ENCODE results near the gene RBPJL.

RBPJL gene

GRCh38 chr20:45359406-45360148 lies 52.9 kb downstream of the RBPJL start:
- DNase-seq (ENCODE audit: low spot score in 2 of 2): no peak
- Mint-ChIP-seq H3K27ac (no peak overlapping the region), H3K4me1 (peaks cover 8% of the 10 kb centered on the region)

GRCh38 chr20:45361793-45362192 lies 55.2 kb downstream of the RBPJL start:
- Mint-ChIP-seq H3K4me3 (no peak overlapping the region), H3K9me3 (no peaks in the 10 kb centered on the region), H3K36me3 (peaks cover 7% of the 10 kb centered on the region), H3K27ac (no peak overlapping the region), H3K27me3 (no peaks in the 10 kb centered on the region), H3K4me1 (peaks cover 22% of the 10 kb centered on the region)
- DNase-seq (ENCODE audit: low spot score in 2 of 2): no peak
- no peak for ATAC-seq (ENCODE audit: low read depth)

More at GRCh38 chr20:45359406-45360148, 52.9 kb downstream of the RBPJL start:
- no peak overlapping the region for H3K4me3 Mint-ChIP-seq
- H3K9me3 Mint-ChIP-seq: no peaks in the 10 kb centered on the region
- no peaks in the 10 kb centered on the region for H3K36me3 Mint-ChIP-seq
- no peaks in the 10 kb centered on the region for H3K27me3 Mint-ChIP-seq
- no peak for ATAC-seq (ENCODE audit: low read depth)

DNA sequence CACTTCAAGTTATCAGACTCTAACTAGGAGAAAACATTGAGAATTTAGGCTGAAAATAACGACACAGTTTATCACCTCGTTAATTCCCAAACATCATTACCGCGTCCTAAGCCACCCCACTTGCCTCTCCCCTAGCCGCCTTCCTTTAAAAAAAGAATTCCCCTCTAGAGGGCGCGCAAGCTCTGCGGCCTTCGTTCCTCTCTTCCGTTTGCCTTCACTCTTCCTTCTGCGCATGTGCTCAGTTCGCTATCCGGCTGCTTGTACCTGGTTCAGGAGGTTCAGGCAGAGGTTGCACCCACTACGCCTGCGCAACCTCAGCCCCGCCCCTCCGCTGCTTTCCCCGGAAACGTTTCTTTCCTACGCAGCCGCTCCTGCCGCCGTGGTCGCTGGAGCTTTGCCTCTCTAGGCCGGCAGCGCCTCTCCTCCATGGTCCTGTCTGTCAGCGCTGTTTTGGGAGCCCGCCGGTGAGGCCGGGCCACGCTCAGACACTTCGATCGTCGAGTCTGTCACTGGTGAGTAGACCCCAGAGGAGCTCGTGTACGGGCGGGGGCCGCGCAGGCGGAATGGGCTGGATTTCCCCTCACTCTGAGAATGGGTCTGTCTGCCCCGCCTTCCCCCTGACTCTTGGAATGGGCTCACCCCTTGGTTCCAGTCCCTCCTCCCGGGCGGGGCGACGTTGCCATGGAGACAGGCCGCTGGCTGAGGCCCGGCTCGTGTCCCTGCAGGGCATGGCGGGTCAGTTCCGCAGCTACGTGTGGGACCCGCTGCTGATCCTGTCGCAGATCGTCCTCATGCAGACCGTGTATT lies 56.4 kb downstream of the RBPJL start, which contains the start of gene SYS1:
TSS of gene SYS1 (plus strand) at position 353 of the 807 bp plus-strand sequence. CDS start at position 729, 376 bp downstream.
- DNase-seq (ENCODE audit: low spot score in 2 of 2) (peak; percentile 94 to 98), ATAC-seq (ENCODE audit: low read depth) (peak; percentile 86)
- Mint-ChIP-seq H3K4me3 (peak within 1 kb of the TSS; percentile 97), H3K9me3 (no peaks in the 10 kb centered on the region), H3K4me1 (peaks cover 32% of the 10 kb centered on the region), H3K36me3 (peaks cover 9% of the 10 kb centered on the region), H3K27me3 (no peaks in the 10 kb centered on the region), H3K27ac (peak within 1 kb of the TSS; percentile 95)

DNA sequence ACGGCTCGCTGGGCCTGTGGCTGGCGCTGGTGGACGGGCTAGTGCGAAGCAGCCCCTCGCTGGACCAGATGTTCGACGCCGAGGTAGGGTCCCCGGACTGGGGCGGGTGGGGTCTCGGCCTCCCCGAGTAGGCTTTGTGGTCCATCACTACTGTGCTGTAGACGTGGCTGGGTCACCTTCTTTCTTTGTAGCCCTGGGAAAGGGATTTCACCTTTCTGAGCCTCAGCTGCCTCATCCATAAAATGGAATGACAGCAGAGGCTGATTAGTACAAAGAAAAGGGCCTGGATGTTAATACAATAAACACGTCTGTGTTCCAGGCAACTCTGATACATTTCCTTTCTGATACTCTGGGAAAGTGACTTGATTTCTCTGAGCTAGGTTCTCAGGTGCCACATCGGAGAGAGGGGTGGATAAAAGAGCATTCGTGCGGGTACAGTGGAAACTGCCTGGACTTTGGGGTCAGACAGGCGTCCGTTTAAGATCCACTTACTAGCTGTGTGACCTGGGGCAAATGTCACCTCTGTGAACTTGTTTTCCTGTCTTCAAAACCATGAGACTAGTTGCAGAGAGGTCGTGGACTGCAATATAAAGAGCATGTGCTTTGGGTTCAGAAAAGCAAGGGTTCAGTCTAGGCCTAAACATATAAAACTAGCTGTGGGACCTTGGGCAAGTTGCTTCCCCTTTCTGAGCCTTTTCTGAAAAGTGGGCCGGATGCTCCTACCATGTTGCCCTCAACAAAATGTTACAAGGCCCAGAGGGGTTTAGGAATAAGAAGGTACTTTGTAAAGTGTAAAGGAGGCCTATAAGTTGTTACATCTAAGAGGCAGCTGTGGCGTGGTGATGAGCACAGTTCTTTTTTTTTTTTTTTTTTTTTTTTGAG lies 57.2 kb downstream of the RBPJL start:
- Mint-ChIP-seq H3K27me3 (no peaks in the 10 kb centered on the region), H3K27ac (peak overlapping the region; percentile 95), H3K9me3 (no peaks in the 10 kb centered on the region), H3K4me3 (peak overlapping the region; percentile 97), H3K4me1 (peaks cover 40% of the 10 kb centered on the region), H3K36me3 (peaks cover 9% of the 10 kb centered on the region)
- DNase-seq (ENCODE audit: low spot score in 2 of 2) (no peak), ATAC-seq (ENCODE audit: low read depth) (no peak)

GRCh38 chr20:45365444-45365970 lies 58.9 kb downstream of the RBPJL start:
- peaks cover 9% of the 10 kb centered on the region for H3K36me3 Mint-ChIP-seq
- H3K27ac Mint-ChIP-seq: no peak overlapping the region
- H3K27me3 Mint-ChIP-seq: no peaks in the 10 kb centered on the region
- H3K9me3 Mint-ChIP-seq: no peaks in the 10 kb centered on the region
- DNase-seq (ENCODE audit: low spot score in 2 of 2) (no peak), ATAC-seq (ENCODE audit: low read depth) (no peak)
- no peak overlapping the region for H3K4me3 Mint-ChIP-seq
- H3K4me1 Mint-ChIP-seq: peaks cover 44% of the 10 kb centered on the region

DNA sequence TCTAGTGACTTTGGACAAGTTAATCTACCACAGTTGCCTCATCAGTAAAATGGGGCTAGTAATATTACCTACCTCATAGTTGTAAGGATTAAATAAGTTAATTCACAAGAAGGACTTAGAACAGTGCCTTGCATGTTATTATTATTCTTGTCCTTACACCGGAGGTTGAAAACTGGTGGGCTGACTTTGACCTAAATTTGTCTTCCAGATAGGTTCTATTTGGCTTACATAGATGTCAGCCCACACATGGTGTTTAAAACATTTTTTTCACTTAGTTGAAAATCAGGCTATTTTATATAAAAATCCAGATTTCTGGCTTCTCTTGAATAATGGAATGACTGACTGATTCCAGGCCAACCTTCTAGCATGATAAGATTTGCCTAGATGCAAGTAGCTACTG lies 59.6 kb downstream of the RBPJL start:
- no peak overlapping the region for H3K27ac Mint-ChIP-seq
- peaks cover 50% of the 10 kb centered on the region for H3K4me1 Mint-ChIP-seq
- H3K4me3 Mint-ChIP-seq: no peak overlapping the region

GRCh38 chr20:45366631-45367030 lies 60.0 kb downstream of the RBPJL start:
- Mint-ChIP-seq H3K4me1 (peaks cover 52% of the 10 kb centered on the region), H3K9me3 (no peaks in the 10 kb centered on the region), H3K36me3 (peaks cover 11% of the 10 kb centered on the region), H3K27ac (peak overlapping the region; percentile 88), H3K27me3 (no peaks in the 10 kb centered on the region), H3K4me3 (no peak overlapping the region)
- DNase-seq (ENCODE audit: low spot score in 2 of 2): no peak
- no peak for ATAC-seq (ENCODE audit: low read depth)

More for the DNA sequence above, 59.6 kb downstream of the RBPJL start:
- Mint-ChIP-seq H3K9me3 (no peaks in the 10 kb centered on the region), H3K36me3 (peaks cover 11% of the 10 kb centered on the region), H3K27me3 (no peaks in the 10 kb centered on the region)
- ATAC-seq (ENCODE audit: low read depth) (no peak), DNase-seq (ENCODE audit: low spot score in 2 of 2) (no peak)

GRCh38 chr20:45367126-45367525 lies 60.5 kb downstream of the RBPJL start:
- DNase-seq (ENCODE audit: low spot score in 2 of 2) (peak in 1 of 2 donors; percentile 9), ATAC-seq (ENCODE audit: low read depth) (no peak)
- peak overlapping the region; percentile 88 for H3K27ac Mint-ChIP-seq
- H3K4me1 Mint-ChIP-seq: peaks cover 52% of the 10 kb centered on the region
- no peaks in the 10 kb centered on the region for H3K27me3 Mint-ChIP-seq
- H3K4me3 Mint-ChIP-seq: no peak overlapping the region
- H3K9me3 Mint-ChIP-seq: no peaks in the 10 kb centered on the region
- H3K36me3 Mint-ChIP-seq: peaks cover 11% of the 10 kb centered on the region
